Measurements from ENCODE around the gene PRKCE. TPM values are rescaled to one million over a fixed set of nuclear protein-coding genes. Genes with fewer than 3 reads are reported as not detected.
"Not testable (repeated sequence)": the region's sequence is repeated elsewhere in the genome, so short reads cannot be mapped to it uniquely, and the experiment has no call there.

The PRKCE gene
- total RNA-seq, 1 experiment from 2014 or later = 4.4 TPM

GRCh38 chr2:45915523-45915922 is 264.0 kb downstream of the PRKCE start:
- CTCF ChIA-PET = interaction anchor here (1.2 kb wide), 1 partner anchor 265 kb away, joined by 6 read pairs; no protein-coding TSS in a partner anchor
- no peaks in the 10 kb centered on the region for H3K36me3 Mint-ChIP-seq (ENCODE audit: insufficient read depth, unreplicated experiment)
- no peaks in the 10 kb centered on the region for H3K36me3 ChIP-seq (ENCODE audit: control insufficient read depth, insufficient read depth, low read length)
- no peak overlapping the region for H3K4me3 ChIP-seq (ENCODE audit: low read depth, low read length)
- peak overlapping the region; percentile 18 for H3K27ac Mint-ChIP-seq (ENCODE audit: unreplicated experiment)
- no peaks in the 10 kb centered on the region for H3K27me3 Mint-ChIP-seq (ENCODE audit: insufficient read depth, unreplicated experiment)
- H3K4me1 Mint-ChIP-seq (ENCODE audit: low read depth, unreplicated experiment) = peaks cover 48% of the 10 kb centered on the region
- H3K9me3 Mint-ChIP-seq (ENCODE audit: unreplicated experiment) = no peaks in the 10 kb centered on the region
- H3K4me1 ChIP-seq = peaks cover 59% of the 10 kb centered on the region
- DNase-seq = no peak
- TF ChIP-seq CTCF (IDR thresholded peaks at IDR 0.05; ENCODE audit: insufficient read depth in 1 of 2, low read depth in 1 of 2, low read length in 1 of 2, severe bottlenecking in 1 of 2, unreplicated experiment in 1 of 2) = no peak
- H3K27me3 ChIP-seq (replicated peaks; ENCODE audit: control insufficient read depth, insufficient read depth, low read length) = no peaks in the 10 kb centered on the region
- H3K9me3 ChIP-seq = 0 out of 2 replicates have a peak, but pooled peaks cover 4% of the 10 kb centered on the region
- intact Hi-C loops (cut with micrococcal nuclease; ENCODE audit: unreplicated experiment) = no loop called here
- H3K4me3 Mint-ChIP-seq (ENCODE audit: unreplicated experiment) = no peak overlapping the region
- BruUV-seq (replicated peaks) = no TSS peak
- POLR2A ChIA-PET = interaction anchor here (0.8 kb wide), 1 partner anchor 917 kb away, joined by 3 read pairs; no protein-coding TSS in a partner anchor

- H3K4me3 ChIP-seq (ENCODE audit: low read depth, low read length); BruUV-seq (replicated peaks); H3K4me3 Mint-ChIP-seq (ENCODE audit: unreplicated experiment); H3K27me3 Mint-ChIP-seq (ENCODE audit: insufficient read depth, unreplicated experiment); H3K27ac Mint-ChIP-seq (ENCODE audit: unreplicated experiment); H3K27me3 ChIP-seq (replicated peaks; ENCODE audit: control insufficient read depth, insufficient read depth, low read length); intact Hi-C loops (cut with micrococcal nuclease; ENCODE audit: unreplicated experiment); H3K9me3 Mint-ChIP-seq (ENCODE audit: unreplicated experiment); H3K36me3 Mint-ChIP-seq (ENCODE audit: insufficient read depth, unreplicated experiment); DNase-seq; H3K36me3 ChIP-seq (ENCODE audit: control insufficient read depth, insufficient read depth, low read length); H3K9me3 ChIP-seq; POLR2A ChIA-PET: not testable (repeated sequence)
- CTCF ChIA-PET = interaction anchor here (0.6 kb wide), 1 partner anchor 301 kb away, joined by 3 read pairs; no protein-coding TSS in a partner anchor
- H3K4me1 Mint-ChIP-seq (ENCODE audit: low read depth, unreplicated experiment) = peaks cover 34% of the 10 kb centered on the region
- H3K4me1 ChIP-seq = peaks cover 37% of the 10 kb centered on the region
Measured at GRCh38 chr2:45917561-45918176, 266.2 kb downstream of the PRKCE start.

GRCh38 chr2:45918463-45919159 is 267.1 kb downstream of the PRKCE start:
- Mint-ChIP-seq H3K27me3 (ENCODE audit: insufficient read depth, unreplicated experiment) (no peaks in the 10 kb centered on the region), H3K36me3 (ENCODE audit: insufficient read depth, unreplicated experiment) (no peaks in the 10 kb centered on the region), H3K9me3 (ENCODE audit: unreplicated experiment) (no peaks in the 10 kb centered on the region), H3K27ac (ENCODE audit: unreplicated experiment) (no peak overlapping the region), H3K4me3 (ENCODE audit: unreplicated experiment) (no peak overlapping the region), H3K4me1 (ENCODE audit: low read depth, unreplicated experiment) (peaks cover 33% of the 10 kb centered on the region)
- intact Hi-C loops (cut with micrococcal nuclease; ENCODE audit: unreplicated experiment) = no loop called here
- H3K9me3 ChIP-seq = 0 out of 2 replicates have a peak, but pooled peaks cover 4% of the 10 kb centered on the region
- no peaks in the 10 kb centered on the region for H3K36me3 ChIP-seq (ENCODE audit: control insufficient read depth, insufficient read depth, low read length)
- no peaks in the 10 kb centered on the region for H3K27me3 ChIP-seq (replicated peaks; ENCODE audit: control insufficient read depth, insufficient read depth, low read length)
- no peak for TF ChIP-seq CTCF (IDR thresholded peaks at IDR 0.05; ENCODE audit: insufficient read depth in 1 of 2, low read depth in 1 of 2, low read length in 1 of 2, severe bottlenecking in 1 of 2, unreplicated experiment in 1 of 2)
- no peak overlapping the region for H3K4me3 ChIP-seq (ENCODE audit: low read depth, low read length)
- CTCF ChIA-PET = interaction anchor here (0.6 kb wide), 1 partner anchor 302 kb away, joined by 3 read pairs; no protein-coding TSS in a partner anchor
- DNase-seq = no peak
- no TSS peak for BruUV-seq (replicated peaks)
- POLR2A ChIA-PET = interaction anchor here (0.6 to 0.7 kb wide), 2 partner anchors 13 to 188 kb away, joined by 3 to 4 read pairs; no protein-coding TSS in a partner anchor
- peaks cover 30% of the 10 kb centered on the region for H3K4me1 ChIP-seq

All from Caco-2 (cell line).